ENCODE results near the gene VAPA.

- TF ChIP-seq CTCF (IDR thresholded peaks at IDR 0.05) (no peak), EZH2 (IDR thresholded peaks at IDR 0.05; ENCODE audit: borderline replicate concordance, insufficient read depth, low read depth, low read length, poor library complexity, severe bottlenecking) (no peak)
Observed at GRCh38 chr18:9992973-9993520, 79.2 kb downstream of the VAPA start.

All from B cell (primary cell).